GM23338 (cell line): Measurements from ENCODE around the gene NPLOC4. TPM values are rescaled to one million over a fixed set of nuclear protein-coding genes. Genes with fewer than 3 reads are reported as not detected.

Source experiments
- CREB1 ChIP-seq: fragments of 250-450 bp; sonication (Bioruptor Pico); IDR thresholded peaks from 2 replicates; pipeline ENCODE4 v1.5.0; 2020; ENCODE audit warnings: low read depth, mild to moderate bottlenecking, moderate library complexity
- CTCF ChIP-seq, 2 experiments: fragments of 200-600 bp in 1 of 2; sonication (generic) in 1 of 2; conservative IDR thresholded peaks; 2 replicates each; pipeline versions ENCODE4 v1.5.1 to v1.6.1; 2016 to 2017; ENCODE audit warnings: antibody characterized with exemption in 2 of 2, low read depth in 2 of 2, mild to moderate bottlenecking in 2 of 2, moderate library complexity in 1 of 2
- ETS1 ChIP-seq: IDR thresholded peaks from 2 replicates; pipeline ENCODE4 v1.6.1; 2016; ENCODE audit warnings: antibody characterized with exemption
- EZH2 ChIP-seq: fragments of 200-600 bp; sonication (generic); IDR thresholded peaks from one replicate; pipeline ENCODE4 v1.8.0; 2017; ENCODE audit warnings: antibody characterized with exemption, mild to moderate bottlenecking, low read depth; ENCODE audit not compliant: unreplicated experiment
- POLR2AphosphoS5 ChIP-seq: IDR thresholded peaks from 2 replicates; pipeline ENCODE4 v1.6.1; 2016; ENCODE audit warnings: antibody characterized with exemption, low read depth
- REST ChIP-seq: IDR thresholded peaks from one replicate; pipeline ENCODE4 v1.6.1; 2018; ENCODE audit warnings: antibody characterized with exemption; ENCODE audit not compliant: unreplicated experiment
- STAT1 ChIP-seq: IDR thresholded peaks from one replicate; pipeline ENCODE4 v1.6.1; 2016; ENCODE audit warnings: antibody characterized with exemption; ENCODE audit not compliant: unreplicated experiment
- ZNF331 ChIP-seq: fragments of 250-450 bp; sonication (Bioruptor Pico); IDR thresholded peaks from 2 replicates; pipeline ENCODE4 v1.5.0; 2020; ENCODE audit warnings: low read depth, mild to moderate bottlenecking, moderate library complexity
- ZNF462 ChIP-seq: fragments of 250-450 bp; sonication (Bioruptor Pico); IDR thresholded peaks from 2 replicates; pipeline ENCODE4 v1.5.0; 2020; ENCODE audit warnings: mild to moderate bottlenecking, moderate library complexity
- polyA plus RNA-seq: library from polyadenylated mRNA; unstranded; fragments of >200 nt; fragmentation: Nextera tagmentation; extraction: Ambion mirVana; gene quantifications from 2 replicates; pipeline ENCODE4 v1.2.1, GENCODE V29; 2016
- total RNA-seq: library from RNA; depleted of rRNA; stranded (reverse); fragments of >200 nt; shearing (Covaris generic); gene quantifications from 2 replicates; pipeline ENCODE4 v1.2.3, GENCODE V29; 2014

Gene NPLOC4
- total and polyA plus RNA-seq, 2 experiments from 2014 or later, result 24.1 to 79.1 TPM

- TF ChIP-seq ZNF462 (CRISPR knock-in tag) (no peak), REST (no peak), EZH2 (no peak), ZNF331 (no peak), CREB1 (CRISPR knock-in tag) (no peak), STAT1 (no peak), CTCF (conservative IDR thresholded peaks at IDR 0.05; ENCODE audit: low read depth in 2 of 2) (no peak), ETS1 (no peak), POLR2AphosphoS5 (no peak)
Measured at GRCh38 chr17:81533339-81534141, 103.4 kb downstream of the NPLOC4 start (continued).
